GM19328 (cell line): ENCODE data around the gene CAMTA1.

Experiments used
- ATAC-seq: cut with Tn5 transposase; IDR thresholded peaks from one replicate; pipeline ENCODE4 v1.9.1; 2021; ENCODE audit warnings: mild to moderate bottlenecking, moderate library complexity; ENCODE audit not compliant: unreplicated experiment

CAMTA1 gene

DNA sequence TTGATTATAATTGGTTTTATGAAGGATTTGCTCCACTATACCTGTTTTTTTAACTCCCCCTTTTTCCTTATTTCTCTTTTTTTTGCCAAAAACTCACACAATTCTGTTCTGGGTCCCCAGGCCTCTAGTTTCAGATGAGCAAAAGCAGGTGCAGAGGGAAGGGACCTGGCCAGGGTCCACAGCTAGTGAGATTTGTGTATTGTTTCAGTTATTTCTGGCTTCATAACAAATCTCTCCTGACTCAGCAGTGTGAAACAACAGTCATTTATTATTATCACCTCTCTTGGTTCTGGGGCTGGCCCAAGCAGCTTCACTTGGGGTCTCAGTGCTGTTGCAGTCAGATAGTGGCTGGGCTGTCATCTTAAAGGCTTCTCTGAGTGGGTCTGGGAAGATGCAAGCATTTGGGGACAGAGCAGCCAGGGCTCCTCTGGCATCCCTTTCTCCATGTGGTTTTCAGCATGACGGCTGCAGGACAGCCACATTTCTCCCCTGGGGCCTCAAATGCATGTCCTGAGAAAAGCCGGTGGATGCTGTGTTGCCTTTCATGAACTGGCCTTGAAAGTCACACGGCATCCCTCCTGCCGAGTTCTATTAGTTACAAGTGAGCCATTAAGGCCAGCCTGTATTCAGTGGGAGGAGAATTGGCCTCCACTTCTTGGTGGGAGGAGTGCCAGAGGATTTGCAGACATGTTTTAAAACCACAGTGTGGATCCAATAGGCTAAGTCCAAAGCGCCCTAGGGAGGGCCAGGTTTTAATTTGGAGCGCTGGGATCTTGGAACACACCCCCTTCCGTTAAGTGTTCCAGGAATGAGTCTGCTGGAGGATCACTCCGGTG is 137.1 kb downstream of the CAMTA1 start:
- no peak for ATAC-seq

- no peak for ATAC-seq
These were observed 137.8 kb downstream of the CAMTA1 start for GRCh38 chr1:6923012-6923411.

DNA sequence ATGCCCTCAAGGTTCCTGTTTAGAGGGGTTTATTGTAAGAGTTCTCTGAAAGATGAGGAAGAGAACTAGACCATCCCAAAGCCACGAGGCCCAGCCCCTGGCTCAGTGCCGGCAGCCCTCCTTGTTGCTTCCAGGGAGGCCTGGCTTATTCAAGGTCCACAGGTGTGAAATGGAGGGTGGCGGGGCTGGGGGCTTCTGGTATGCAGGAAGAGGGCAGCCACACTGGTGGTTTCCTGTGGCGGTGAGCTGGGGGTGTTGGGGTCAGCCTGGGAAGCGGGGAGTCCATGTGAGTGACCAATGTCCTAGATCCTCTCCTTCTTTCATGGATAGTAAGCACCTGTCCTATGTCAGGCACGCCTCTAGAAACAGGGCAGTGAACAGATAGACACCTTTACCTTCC is 138.2 kb downstream of the CAMTA1 start:
- no peak for ATAC-seq

DNA sequence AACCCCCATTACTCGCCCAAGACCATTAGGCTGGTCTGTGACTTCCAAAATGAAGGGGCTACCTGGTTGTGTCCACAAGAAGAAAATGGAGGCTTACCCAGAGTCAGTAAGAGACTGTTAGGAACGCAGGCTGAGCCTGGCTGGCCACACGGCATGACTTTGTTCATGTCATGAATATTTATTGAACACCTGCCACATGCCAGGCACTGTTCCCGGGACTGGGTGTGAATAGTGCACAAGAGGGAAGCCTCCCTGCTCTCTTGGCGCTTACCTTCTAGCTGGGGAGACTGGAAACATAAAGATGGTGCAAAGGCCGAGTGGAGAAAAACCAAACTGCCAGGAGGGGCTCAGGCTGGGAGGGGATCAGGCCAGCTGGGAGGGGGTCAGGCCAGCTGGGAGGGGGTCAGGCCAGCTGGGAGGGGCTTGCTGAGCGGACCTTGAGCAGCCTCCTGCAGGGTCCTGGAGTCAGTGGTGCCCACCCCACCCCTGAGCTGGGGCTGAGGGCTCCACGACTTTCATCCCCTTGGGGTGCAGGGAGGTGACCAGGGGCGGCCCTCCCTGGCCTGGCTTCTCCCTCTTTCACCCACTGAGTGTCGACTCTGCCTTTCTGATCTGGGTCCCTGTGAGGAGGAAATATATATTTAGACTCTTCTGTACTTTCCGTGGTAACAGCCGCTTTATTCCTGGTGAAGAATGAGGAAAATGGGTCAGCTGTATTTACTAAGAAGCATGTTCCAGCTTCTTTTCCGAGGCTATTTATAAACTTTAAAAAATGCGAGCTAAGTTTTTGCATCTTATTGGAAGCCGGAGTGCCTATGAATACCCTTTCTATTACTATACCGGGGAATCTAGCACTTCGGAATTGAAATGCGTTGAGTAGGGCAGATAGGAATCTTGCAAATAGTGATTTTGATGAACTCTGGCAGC is 139.0 kb downstream of the CAMTA1 start:
- no peak for ATAC-seq

- no peak for ATAC-seq
These were observed 139.6 kb downstream of the CAMTA1 start for GRCh38 chr1:6924891-6925290.

DNA sequence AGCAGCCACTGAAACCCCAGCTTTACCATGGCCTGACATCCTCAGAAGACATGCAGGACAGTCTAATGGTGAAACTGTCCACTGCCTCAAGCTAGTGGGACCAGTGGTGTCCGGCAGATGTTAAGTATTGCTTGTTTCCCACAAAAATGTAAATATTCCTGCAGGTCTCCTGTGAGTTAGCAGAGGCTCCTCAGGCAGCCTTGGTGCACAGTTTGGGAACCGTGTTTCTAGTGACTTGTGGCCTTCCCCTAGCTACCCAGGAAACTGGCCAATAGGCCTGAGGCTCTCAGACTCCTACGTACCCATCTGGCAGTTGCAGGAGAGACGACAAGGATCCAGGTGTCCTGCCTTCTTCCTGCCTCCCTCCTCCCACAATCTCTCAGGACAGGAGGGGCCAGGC is 142.4 kb downstream of the CAMTA1 start:
- no peak for ATAC-seq

- no peak for ATAC-seq
These were observed 143.0 kb downstream of the CAMTA1 start for GRCh38 chr1:6928106-6928885.

DNA sequence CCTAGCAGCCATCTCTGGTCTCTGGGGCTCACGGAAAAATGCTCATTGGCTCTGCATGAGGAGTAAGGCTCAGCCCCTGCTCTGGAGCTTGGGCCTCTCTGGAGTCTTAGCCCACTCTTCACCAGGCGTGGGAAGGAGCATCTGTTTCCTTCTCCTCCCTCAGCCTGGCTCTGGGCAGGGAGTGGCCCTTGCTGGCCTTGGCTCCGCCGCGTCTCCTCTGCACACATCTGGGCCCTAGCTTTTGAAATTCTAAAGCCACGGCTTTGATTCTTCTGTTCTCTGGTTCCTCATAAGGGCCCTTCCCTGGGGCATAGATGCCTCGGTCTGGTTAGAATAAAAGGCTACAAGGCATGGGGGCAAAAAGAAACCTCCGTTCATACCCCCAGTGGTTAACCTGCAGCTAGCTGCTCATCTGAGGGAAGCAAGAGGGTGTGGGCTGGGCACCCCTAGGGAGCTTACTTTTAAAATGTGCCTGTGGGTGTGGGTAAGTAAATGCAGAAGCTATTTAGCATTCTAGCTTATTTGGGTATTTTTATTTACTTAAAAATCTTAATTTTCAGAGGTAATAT is 145.6 kb downstream of the CAMTA1 start:
- ATAC-seq: no peak

- no peak for ATAC-seq
These were observed 150.2 kb downstream of the CAMTA1 start for GRCh38 chr1:6935361-6935883.

- no peak for ATAC-seq
These were observed 150.8 kb downstream of the CAMTA1 start for GRCh38 chr1:6935911-6936690.

- no peak for ATAC-seq
These were observed 151.8 kb downstream of the CAMTA1 start for GRCh38 chr1:6937048-6937447.

DNA sequence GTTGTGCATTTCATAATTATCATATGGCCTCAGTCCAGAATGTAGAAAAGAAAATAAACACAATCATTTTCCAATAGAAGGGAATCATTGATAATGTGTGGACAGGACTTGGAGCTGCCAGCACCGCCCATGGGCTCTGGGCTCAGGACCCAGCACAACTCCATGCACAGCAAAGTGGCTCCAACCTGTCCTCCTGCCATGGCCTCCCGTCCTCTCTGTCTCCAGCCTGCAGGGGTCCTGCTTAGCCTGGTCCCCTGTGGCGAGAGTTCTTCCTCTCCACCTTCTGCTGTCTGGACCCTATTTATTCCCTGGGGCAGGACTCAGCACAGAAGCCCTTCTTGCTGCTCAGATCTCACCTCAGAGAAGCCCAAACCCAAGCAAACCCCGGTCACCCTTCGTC is 154.1 kb downstream of the CAMTA1 start:
- ATAC-seq: no peak

GRCh38 chr1:6941786-6942185 is 156.5 kb downstream of the CAMTA1 start:
- ATAC-seq: no peak

DNA sequence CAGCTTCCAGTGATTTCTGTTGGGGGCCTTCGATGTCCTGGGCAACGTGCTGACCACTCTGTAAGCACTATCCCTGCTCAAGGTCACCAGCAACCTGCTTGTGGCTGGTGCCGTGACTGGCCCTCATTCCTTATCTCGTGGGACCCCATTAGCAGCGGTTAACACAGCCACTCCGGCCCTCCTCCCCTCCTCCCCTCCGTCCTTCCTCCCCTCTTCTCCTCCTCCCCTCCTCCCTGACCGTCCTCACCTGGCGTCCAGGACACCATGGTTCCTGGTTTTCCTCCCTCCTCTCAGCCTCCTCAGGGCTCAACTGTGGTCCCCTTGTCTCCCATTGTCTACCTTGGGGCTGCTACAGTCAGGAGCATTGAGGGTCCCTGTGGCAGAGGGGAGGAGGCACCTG is 157.7 kb downstream of the CAMTA1 start:
- no peak for ATAC-seq

GRCh38 chr1:6944434-6944833 is 159.2 kb downstream of the CAMTA1 start:
- no peak for ATAC-seq

DNA sequence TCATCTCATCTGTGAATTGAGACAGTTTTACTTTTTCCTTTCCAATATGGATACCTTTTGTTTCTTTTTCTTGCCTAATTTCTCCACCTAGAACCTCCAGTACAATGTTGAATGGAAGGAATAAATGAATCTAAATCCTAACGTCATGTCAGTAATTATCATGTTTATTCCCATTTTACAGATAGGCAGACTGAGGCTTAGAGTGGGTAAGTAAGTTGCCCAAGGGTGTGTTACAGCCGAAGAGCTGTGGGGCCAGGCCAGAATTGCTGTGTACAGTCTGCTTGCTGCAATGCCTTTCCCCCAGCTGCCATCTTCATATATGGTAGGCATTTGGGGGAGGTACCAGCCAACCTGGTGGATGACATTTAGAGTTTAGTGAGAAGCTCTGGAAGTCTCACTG is 162.7 kb downstream of the CAMTA1 start:
- ATAC-seq: no peak

DNA sequence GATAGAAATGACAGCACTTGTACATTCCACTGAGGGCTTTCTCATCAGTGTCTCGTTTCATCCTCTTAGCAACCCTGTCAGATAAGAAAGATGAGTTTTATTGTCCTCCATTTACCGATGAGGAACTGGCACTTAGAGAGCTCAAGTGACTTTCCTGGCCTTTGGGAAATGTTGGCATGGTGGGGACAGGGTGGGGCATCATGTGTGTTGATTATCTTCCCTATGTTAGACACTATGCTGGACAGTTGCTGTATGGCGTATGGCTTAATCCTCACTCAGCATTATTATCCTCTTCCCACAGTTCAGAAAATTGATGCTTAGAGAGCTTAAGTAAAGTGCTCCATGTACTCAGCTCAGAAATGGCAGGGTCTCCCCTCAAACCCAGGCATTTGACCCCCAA is 163.2 kb downstream of the CAMTA1 start:
- no peak for ATAC-seq

DNA sequence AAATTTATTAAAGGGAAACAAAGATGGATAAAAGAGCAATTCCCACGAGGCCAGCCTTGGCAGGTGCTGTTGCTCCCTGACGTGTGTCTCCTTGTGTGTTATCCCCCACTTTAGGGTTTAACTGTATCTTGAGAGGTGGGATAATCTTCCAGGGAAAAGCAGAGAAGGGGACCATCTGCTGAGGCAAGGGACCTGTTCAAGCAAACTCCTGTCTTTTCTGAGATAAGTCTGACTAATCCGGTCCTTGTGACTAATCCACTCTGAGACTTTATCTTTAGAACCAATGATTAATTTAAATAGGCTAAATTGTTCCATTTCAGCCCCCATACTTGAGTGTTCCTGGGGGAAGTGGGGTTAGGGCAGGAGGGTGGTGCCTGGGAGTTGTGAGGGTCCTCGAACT is 163.6 kb downstream of the CAMTA1 start:
- ATAC-seq: no peak

DNA sequence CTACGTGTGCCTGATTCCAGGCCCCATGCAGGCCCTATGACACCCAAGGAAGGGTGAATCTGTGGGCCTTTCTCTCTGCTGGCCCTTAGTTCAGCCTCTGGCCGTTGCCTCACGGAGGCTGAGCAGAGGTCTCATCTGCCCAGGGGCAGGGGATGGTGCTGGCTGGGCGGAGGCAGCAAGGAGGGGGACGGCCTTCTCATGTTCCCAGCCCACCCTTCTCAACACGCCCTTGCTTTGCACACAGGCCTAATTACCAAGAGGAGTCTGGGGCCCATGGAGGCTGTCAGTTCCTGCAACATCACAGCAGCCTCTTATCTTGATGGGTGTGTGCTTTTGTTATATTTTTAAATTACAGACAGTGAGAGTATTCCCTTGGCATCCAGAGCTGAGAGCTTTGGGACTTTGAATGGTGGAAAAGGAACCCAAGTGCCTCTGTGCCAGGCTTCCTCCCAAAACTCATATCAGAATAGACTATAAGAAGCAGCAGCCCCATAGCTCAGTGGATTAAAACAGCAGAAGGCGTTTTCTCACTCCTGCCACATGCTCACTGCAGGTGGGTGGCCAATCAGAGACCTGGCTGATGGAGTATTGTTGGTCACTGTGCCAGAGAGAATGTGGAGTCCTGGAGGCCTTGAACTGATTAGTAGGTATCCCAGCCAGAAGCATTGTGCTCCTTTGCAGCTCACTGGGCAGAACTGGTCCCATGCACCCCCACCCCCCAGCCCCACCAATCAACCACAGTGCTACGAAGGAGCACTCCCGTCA is 164.9 kb downstream of the CAMTA1 start:
- no peak for ATAC-seq
